HG02981 (cell line): ENCODE measurements around the gene SLC2A13.
"Not testable (repeated sequence)": the region's sequence is repeated elsewhere in the genome, so short reads cannot be mapped to it uniquely, and the experiment has no call there.

Source experiments
- ATAC-seq: cut with Tn5 transposase; IDR thresholded peaks from one replicate; pipeline ENCODE4 v1.9.1; 2021; ENCODE audit warnings: mild to moderate bottlenecking, moderate library complexity; ENCODE audit not compliant: unreplicated experiment

The SLC2A13 gene

DNA sequence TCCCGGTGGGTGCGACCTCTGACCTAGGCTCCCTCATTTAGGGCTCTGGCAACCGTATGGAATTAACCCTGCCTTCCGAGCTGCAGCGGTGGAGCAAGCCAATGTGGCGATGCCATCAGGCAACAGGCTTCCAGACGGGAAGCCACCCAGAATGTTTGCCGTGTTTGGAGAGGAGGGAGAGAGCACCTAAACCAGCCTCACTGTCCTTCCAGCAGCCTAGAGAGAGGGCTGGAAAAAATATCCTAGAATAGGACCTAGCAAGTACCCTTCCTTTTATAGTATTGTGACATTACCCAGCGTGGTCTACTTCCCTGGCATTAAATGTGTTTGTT lies 287 bp upstream of the SLC2A13 start:
- no peak for ATAC-seq

DNA sequence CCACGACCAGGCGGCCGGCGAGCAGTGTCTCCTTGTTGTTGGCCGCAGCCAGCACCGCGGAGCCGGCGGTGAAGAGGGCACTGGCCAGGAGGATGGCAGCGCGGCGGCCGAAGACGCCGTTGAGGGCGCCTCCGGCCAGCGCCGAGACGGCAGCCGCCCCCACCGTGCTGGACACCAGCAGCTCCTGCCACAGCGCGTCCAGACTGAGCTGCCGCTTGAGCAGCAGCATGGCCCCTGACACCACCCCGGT lies 691 bp downstream of the SLC2A13 start:
- ATAC-seq: peak; percentile 38

DNA sequence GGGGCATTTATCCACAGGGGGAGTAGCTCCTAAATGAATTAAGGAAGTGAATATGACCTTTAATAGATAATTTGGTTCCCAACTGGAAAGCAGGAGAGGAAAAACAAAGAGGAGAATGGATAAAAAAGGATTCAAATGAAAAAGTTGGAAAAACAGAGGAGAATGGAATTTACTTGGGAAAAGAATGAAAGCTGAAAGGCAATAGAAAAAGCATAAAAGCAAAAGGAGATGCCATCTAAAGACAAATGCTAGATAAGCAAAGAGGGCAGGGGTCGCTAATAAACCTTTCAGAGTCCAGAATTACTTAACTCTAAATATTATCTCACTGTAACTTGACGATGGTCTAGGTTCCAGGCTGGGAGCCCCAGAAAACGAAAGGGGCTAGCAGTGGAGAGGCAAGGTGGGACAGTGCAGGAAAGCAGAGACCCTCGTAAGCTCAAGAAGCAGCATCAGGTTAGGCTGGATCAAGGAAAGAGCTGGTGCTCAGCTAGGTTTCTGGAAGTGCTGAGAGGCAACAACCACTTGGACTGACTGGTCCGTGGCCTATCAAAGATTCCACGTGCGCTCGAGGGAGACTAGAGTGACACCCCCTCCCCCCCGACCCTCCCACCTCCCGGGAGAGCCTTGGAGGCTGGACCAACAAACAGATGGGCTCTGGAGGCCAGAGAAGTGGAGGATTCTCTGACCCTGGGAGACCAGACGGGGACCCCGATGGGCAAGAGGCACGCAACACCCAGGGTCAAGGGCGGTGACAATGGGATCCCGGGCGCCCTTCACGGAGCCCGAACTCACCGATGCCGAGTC lies 1.2 kb downstream of the SLC2A13 start:
- no peak for ATAC-seq

DNA sequence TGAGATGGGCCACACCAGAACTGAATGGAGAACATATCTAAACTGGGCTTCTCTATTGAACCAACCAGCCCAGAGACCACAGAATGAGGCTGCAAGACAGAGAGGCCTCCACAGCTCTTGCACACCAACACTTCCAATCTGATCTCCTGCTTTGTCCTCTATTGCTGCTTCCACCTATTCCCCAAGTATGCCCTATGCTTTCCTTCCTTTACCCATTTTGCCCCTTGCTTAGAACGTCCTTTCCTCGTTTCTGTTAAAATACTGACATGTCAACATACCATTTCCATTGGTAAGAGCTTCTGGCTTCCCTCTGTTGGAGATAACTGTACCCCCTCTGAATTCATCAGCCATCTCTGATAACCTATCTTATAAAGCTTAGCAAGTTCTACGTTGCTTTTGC lies 2.8 kb downstream of the SLC2A13 start:
- no peak for ATAC-seq

DNA sequence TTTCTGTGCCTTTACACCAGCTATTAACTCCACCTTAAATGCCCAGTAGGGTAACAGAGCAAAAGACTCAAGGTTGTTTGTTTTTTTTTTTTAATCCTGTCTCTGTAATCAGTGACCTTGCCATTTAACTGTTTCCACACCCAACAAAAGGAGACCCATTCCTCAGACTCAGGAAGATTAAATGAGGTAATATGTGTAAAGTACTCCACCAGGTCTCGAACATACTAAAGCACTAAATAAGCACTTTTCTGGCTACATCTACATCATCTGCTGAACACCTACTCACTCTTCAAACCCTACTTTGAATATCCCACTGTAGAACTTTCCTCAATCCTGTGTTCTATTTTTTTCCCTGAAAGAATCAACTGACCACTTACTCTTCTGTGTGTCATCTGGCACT lies 4.1 kb downstream of the SLC2A13 start:
- no peak for ATAC-seq

DNA sequence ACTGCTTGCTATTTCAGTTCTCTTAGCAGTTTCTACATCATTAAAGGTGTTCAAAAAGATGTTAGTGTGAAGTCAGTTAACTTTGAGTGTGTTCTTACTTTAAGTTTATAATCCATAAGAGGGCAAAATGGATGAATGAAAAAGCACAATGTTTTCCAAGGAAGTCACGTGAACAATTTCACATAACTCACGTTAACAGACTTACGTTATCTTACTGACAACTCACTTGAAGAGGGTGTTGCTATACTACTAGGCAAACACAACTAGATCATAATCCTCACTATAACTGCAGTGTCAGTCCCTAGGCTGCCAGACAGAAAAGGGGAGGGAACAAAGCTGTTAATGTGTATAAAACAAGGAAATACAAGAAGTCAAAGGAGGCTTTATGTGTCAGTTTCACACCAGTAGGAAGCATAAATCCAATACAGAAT lies 6.4 kb downstream of the SLC2A13 start:
- no peak for ATAC-seq

DNA sequence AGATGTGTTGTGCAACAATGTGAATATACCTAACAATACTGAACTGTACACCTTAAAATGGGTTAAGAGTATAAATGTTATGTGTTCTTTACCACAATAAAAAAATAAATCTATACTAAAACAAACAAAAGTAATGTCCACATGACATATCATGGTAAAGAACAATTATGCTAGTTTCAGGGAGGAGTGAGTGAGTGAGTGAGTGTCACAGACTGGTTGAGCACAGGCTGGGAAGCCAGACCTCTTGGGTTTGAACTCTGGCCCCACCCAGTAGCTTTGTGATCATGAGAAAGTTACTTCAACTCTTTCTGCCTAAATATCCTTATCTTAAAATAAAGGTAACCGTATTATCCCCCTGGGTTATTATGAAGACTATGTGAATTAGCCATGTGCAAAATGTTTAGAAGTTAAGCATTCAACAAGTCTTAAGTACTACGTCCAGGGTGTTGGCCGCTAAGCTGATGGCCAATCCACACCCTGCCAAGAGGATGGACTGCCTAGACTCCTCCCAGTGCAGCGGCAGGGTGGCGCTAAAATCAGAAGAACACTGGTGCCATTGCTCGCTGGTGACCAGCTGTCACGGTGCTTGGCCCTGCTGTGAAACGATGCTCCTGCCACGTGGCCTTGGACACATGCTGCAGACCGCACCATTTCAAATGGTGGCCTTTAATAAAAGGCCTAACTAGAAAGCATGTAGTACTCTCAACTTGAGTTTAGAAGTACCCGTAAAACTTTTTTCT lies 7.3 kb downstream of the SLC2A13 start:
- no peak for ATAC-seq

DNA sequence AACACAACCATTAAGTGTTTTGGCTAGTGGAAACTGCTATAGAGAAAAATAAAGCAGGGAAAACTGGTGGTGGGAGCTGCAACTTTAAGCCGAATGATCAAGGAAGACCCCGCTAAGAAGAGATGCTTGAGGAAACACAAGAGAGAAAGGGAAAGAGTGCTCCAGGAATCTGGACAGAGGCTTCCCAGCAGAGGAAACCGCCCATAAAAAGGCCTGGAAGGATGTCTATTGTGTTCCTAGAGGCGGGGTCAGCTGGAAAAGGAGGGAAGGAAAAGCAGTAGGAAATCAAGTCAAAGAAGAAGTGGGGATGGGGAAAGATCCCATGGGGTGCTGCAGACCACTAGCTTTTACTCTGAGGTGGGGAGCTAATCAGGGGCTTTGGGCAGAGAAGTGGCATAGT lies 12.4 kb downstream of the SLC2A13 start:
- no peak for ATAC-seq

DNA sequence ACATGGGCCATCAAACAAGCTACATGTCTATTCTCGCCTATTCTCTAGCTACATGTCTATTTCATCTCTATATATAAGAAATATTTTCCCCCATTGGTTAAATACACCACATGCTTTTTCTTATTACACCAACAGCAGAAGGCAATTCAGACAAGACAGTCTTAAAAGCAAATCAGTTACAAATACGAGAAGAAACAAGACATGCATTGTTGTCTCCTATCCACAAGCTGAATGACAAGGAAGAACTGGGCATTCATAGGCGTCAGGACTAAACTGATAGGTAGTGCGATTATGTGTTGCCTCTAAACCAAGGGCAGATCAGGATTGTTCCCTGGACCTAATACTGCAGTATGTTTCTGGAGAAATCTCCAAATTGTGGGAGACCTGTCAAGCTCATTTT lies 19.4 kb downstream of the SLC2A13 start:
- ATAC-seq: no peak

DNA sequence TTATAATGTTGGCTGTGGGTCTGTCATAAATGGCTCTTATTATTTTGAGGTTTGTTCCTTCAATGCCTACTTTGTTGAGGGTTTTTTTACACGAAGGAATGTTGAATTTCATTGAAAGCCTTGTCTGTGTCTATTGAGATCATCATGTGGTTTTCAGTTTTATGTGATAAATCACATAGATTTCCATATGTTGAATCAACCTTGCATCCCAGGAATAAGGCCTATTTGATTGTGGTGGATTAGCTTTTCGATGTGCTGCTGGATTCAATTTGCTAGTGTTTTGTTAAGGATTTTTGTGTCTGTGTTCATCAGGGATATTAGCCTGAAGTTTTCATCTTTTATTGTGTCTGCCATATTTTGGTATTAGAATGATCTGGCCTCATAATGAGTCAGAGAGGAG lies 27.6 kb downstream of the SLC2A13 start:
- ATAC-seq: no peak

DNA sequence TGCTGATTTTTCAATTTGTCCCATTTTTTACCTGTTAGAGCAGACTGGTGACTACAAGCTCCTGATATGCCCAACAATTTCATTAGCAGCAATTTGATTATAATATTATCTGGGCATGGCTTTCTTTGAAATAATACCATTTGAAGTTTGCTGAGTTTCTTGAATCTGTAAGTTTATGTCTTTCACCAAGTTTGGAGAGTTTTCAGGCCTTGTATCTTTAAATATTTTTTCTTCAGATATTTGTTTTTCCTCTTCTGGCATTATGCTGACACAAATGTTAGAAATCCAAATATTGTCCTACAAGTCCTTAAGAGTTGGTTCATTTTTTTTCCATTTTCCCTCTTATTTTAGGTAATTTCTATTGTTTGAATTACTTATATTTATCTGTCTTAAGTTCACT lies 30.4 kb downstream of the SLC2A13 start:
- no peak for ATAC-seq

DNA sequence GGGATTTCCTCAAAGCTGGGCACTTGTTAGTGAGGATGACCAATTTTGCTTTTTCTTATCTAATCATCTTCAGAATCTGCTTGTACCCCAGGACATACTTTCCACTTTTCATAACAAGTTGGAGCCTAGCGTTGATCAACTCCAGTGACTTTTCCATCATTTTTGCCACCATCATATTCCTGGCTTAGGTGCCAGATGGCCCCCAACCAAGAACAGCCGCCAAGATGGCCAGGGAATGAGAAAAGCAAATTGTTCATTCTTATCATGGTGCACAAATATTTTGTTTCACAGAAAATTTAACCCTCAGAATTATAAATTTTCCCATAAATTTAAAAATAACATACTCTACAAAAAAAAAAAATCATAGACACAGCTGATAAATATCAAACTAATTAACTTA lies 37.5 kb downstream of the SLC2A13 start:
- no peak for ATAC-seq

DNA sequence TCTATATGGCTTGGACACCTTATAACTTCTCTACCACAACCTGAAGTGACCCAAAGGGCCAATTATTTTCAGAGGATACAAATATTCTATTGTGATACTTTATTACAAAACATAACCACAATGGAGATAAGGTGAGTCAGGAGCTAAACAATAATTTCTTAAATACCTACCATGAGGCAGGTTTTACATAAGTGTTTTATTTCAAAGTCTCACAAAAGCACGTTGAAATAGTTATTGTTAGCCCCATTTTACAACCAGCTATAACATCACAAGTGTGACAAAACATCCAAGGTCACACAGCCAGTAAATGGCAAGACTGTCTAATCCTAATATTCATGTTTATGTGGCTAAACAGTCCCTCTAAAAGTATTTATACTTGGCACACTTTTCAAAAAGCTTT lies 40.2 kb downstream of the SLC2A13 start:
- no peak for ATAC-seq

DNA sequence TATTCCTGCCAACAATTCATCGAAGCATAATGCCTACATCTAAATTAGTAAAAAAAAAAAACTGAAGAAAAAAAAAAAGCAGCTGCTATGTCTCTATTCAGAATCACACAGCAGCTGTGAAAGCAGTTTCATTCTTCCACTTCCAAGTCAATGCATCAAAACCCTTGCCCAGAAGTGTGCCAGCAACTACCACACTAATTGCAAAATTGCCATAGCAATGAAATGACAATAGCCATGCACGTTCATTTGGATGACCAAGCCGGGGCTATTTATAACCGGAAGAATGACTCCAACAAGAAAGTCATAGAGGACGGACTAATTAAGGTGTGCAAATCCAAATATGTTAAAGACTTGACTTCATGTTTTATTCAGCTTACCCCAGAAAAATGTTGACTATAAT lies 42.5 kb downstream of the SLC2A13 start:
- ATAC-seq: no peak

DNA sequence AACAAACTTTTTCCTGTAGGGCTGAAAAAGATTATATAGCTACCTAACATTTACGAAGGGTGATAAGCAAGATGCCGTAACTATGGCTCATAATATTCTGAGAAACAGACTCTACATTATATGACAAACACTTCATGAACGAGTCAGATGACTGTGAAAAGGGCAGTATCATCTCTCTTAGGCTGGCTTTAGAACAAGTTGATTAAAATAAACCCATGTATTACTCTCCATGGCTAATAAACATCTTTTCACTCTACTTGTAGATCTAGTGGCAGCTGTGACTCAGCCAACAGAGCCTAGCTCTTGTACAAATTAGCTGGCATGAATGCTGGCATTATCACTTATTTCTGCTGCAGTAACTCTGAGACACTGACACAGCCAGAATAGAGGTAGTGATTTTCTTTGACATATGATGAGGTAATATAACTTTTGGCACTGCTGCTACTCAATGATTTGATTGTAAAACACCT lies 47.1 kb downstream of the SLC2A13 start:
- no peak for ATAC-seq

DNA sequence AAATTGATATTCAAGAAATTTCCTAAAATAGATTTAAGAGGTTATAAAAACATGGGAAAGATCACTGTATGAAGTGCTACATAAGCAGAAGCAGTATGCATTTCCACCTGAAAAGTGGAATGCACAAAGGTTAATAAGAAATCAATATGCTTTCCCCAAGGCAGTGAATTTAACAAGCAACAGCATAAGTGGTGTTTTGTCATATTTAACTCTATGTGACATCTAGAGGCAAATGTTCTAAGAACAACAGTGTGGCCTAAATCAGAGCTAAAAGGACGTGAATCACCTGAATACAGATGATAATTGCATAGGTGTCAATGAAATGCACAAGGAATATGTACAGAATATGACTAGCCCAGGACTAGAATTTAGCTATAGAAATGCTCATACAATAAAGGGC lies 49.5 kb downstream of the SLC2A13 start:
- ATAC-seq: no peak

DNA sequence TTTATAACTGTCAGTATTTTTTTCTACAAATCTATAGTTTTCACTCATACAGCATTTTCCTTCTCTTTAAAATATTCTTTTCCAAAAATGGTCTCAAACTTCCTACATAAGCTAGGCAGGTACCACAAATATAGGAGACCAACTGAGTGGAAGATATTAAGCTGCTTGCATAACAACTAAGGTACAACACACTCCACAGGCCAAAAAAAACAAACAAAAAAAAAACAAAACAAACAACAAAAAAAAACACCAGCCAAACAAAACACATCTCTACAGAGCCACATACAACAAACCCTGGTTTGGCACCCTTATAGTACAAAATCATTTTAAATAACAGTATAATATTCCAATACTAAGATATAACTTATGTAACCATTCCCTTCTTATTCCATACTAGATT lies 50.1 kb downstream of the SLC2A13 start:
- no peak for ATAC-seq

DNA sequence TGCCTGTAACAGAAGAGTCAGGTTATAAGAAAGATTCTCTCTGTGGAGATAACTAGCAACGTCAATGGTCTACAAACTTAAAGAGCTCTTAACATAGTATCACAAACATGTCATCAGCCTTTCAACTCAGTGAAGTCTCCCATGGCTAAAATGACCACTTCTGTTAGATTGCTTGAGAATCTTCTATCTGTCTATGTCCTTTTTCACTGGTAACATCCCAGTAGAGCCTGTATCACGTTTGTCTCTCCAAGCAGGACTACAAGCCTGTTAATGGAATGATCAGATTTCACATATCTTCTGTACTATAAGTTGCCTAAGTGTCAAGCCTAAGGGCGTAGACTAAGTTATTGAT lies 50.7 kb downstream of the SLC2A13 start:
- ATAC-seq: no peak

DNA sequence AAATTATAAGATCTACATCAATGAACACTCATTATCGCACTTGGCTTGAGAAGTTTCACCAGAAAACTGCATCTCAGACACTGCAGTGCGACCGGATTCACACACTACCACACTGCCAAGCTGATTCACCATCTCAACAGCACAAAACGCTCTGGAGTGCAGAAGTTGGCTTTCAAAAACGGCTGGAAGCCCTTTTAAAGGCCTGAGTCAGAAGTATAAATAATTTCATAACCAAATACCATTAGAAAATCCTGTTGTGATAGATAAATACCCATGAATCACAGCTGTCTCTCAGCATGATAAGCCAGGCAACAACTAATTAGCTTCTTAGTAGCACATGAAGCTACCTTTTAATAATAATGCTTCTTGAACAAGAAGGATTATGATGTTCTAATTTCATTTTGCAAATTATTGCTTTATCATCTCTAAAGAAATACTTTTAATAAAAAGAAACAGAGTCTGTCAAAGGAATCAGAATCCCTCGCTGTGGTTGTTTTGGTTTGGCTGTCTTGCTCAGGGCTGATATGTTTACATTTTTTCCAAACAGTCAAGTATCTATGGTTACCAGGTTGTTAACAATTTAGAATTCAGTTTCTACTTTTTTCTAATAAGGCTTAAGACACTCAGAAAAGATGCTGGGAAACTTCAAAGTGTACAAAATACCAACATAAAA lies 51.2 kb downstream of the SLC2A13 start:
- no peak for ATAC-seq

DNA sequence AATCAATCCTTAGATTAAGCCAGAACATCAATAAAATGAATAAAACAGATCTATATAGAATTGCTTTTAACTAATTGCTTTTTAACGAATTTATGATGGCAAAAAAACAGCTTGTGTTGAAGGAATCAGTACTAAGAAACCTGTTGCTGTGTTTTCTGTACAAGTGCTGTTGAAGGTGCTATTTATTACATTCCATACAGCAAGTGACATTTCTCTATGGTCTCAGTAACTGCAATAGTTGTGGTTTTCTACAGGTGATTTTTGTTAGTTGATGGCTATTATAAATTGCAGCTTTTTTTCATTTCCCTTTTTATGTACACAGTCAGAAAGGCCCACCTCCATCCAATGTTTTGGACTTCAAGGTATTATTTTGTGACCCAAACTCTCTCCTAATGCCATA lies 56.6 kb downstream of the SLC2A13 start:
- ATAC-seq: no peak

DNA sequence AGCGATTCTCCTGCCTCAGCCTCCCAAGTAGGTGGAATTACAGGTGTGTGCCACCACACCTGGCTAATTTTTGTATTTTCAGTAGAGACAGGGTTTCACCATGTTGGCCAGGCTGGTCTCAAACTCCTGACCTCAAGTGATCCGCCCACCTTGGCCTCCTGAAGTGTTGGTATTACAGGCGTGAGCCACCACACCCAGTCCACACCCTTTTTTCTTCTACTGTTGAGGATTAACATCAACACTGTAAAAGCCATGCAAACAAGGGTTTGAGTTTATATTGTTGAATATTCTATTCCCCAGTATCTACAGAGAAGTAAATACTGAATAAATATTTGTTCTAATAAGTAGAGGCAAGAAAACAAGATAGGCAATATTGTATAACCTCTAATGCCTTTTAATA lies 58.9 kb downstream of the SLC2A13 start:
- not testable (repeated sequence) for ATAC-seq

DNA sequence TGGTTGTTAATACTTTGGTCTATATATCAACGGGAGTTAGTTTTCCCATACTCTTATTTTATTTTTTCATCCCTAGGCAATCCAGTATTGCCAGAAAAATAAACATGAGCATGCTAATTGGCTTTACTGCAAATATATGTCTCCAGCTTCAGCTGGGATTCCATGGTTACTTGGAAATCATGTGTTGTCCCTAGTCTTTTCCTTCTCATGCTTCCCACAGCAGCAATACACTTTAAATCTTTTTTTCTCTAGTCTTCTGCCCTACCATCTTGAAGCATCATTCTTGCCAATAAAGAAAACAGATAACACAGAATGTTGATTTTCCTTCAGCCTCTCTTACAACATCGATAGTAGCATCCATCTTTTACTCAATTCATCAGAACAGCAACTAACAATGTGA lies 60.2 kb downstream of the SLC2A13 start:
- no peak for ATAC-seq
